ENCODE results near the gene ZBTB24.

ZBTB24 gene

DNA sequence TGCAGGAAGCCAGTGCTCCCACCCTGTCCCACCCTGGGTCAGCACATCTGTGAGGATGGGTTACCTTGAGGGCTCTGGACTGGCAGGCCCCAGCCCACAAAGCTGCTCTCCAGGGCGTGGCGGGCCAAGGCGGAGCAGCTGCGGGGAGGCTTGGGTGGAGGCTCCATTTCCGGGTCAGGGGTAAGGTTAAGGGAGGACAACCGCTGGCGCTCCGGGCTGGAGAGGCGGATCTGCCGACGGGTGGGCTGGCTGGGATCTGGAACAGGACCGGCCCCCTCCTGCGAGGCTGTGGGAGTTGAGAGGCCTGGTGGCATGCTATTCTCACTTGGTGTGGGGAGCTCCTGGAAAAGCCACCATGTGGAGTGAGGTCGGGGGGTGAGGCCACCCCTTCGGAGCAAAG, 36.9 kb downstream of the ZBTB24 start:
- H3K27me3 ChIP-seq (ENCODE audit: control insufficient read depth, insufficient read depth, low read length), result no peaks in the 10 kb centered on the region
- no peak overlapping the region for H3K9ac ChIP-seq (ENCODE audit: low read depth, low read length)
- H3K36me3 ChIP-seq (ENCODE audit: control insufficient read depth, insufficient read depth, low read length), result peaks cover 54% of the 10 kb centered on the region
- no peak overlapping the region for H3K4me3 ChIP-seq (ENCODE audit: low read depth, low read length)
- H3K9me3 ChIP-seq (ENCODE audit: control insufficient read depth, insufficient read depth, low read length), result no peaks in the 10 kb centered on the region
- H3K4me1 ChIP-seq (ENCODE audit: control insufficient read depth, insufficient read depth, low read length), result peaks cover 5% of the 10 kb centered on the region

GRCh38 chr6:109445382-109445781, 37.6 kb downstream of the ZBTB24 start:
- Histone ChIP-seq H3K9ac (ENCODE audit: low read depth, low read length) (no peak overlapping the region), H3K9me3 (ENCODE audit: control insufficient read depth, insufficient read depth, low read length) (no peaks in the 10 kb centered on the region), H3K36me3 (ENCODE audit: control insufficient read depth, insufficient read depth, low read length) (peaks cover 54% of the 10 kb centered on the region), H3K4me3 (ENCODE audit: low read depth, low read length) (no peak overlapping the region), H3K27me3 (ENCODE audit: control insufficient read depth, insufficient read depth, low read length) (no peaks in the 10 kb centered on the region), H3K4me1 (ENCODE audit: control insufficient read depth, insufficient read depth, low read length) (peaks cover 5% of the 10 kb centered on the region)

DNA sequence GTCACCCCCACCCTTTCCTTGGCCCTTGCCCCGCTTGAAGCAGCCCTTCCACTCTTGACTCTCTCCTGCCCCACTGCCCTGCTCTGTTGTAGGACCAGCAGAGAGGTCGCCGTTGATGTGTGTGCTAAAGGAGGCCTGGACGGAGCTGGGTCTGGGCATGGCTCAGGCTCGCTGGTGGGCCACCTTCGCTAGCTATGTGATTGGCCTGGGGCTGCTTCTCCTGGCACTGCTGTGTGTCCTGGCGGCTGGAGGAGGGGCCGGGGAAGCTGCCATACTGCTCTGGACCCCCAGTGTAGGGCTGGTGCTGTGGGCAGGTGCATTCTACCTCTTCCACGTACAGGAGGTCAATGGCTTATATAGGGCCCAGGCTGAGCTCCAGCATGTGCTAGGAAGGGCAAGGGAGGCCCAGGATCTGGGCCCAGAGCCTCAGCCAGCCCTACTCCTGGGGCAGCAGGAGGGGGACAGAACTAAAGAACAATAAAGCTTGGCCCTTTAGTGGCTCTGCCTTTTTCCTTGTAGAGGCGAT, 39.5 kb downstream of the ZBTB24 start:
- peaks cover 6% of the 10 kb centered on the region for H3K27me3 ChIP-seq (ENCODE audit: control insufficient read depth, insufficient read depth, low read length)
- H3K36me3 ChIP-seq (ENCODE audit: control insufficient read depth, insufficient read depth, low read length), result peaks cover 43% of the 10 kb centered on the region
- no peak overlapping the region for H3K9ac ChIP-seq (ENCODE audit: low read depth, low read length)
- peaks cover 7% of the 10 kb centered on the region for H3K4me1 ChIP-seq (ENCODE audit: control insufficient read depth, insufficient read depth, low read length)
- no peak overlapping the region for H3K4me3 ChIP-seq (ENCODE audit: low read depth, low read length)
- H3K9me3 ChIP-seq (ENCODE audit: control insufficient read depth, insufficient read depth, low read length), result no peaks in the 10 kb centered on the region

DNA sequence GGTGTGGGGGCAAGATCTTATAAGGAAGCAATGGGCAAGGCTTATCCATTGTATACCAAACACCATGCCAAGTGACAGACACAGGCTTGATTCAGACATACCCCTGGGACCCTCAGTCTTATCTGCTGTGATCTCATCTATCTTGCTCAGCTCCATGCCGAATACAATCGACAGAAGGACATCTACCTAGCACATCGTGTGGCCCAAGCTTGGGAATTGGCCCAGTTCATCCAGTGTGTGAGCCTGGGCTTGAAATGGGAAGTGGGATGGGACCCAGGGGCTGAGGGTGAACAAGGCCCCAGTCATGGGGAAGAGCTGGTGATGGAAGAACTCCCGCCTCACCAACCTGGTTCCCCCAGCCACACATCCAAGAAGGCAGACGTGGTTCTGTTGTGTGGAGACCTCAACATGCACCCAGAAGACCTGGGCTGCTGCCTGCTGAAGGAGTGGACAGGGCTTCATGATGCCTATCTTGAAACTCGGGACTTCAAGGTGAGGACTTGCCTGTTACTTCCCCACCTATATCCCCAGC, 40.6 kb downstream of the ZBTB24 start:
- no peaks in the 10 kb centered on the region for H3K9me3 ChIP-seq (ENCODE audit: control insufficient read depth, insufficient read depth, low read length)
- H3K36me3 ChIP-seq (ENCODE audit: control insufficient read depth, insufficient read depth, low read length), result peaks cover 41% of the 10 kb centered on the region
- H3K27me3 ChIP-seq (ENCODE audit: control insufficient read depth, insufficient read depth, low read length), result peaks cover 6% of the 10 kb centered on the region
- H3K9ac ChIP-seq (ENCODE audit: low read depth, low read length), result no peak overlapping the region
- H3K4me1 ChIP-seq (ENCODE audit: control insufficient read depth, insufficient read depth, low read length), result peaks cover 7% of the 10 kb centered on the region
- no peak overlapping the region for H3K4me3 ChIP-seq (ENCODE audit: low read depth, low read length)

DNA sequence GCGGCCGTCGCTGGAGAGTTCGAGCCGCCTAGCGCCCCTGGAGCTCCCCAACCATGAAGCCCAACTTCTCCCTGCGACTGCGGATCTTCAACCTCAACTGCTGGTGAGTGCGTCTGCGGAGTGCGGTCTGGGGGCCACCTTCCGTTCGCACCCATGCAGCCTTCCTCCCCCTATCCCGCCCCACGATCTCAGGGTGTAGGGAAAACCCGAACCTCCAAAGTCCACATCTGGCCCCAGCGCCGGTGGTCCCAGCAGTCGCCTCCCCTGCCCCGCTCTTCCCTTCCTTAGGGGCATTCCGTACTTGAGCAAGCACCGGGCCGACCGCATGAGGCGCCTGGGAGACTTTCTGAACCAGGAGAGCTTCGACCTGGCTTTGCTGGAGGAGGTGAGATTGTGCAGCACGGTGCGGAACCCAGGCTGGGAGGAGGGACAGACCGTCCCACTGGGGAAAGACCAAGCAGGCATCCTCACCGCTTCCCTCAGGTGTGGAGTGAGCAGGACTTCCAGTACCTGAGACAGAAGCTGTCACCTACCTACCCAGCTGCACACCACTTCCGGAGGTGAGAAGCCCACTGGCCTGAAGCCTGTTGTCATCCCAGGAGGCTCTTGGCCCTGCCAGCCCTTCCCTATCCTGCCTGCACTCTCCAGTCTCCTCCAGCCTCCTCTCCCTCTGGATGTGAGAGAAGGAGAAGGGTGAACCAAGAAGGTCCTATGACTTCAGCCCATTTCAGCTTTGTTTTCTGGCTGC, 41.8 kb downstream of the ZBTB24 start:
- Histone ChIP-seq H3K27me3 (ENCODE audit: control insufficient read depth, insufficient read depth, low read length) (peaks cover 6% of the 10 kb centered on the region), H3K36me3 (ENCODE audit: control insufficient read depth, insufficient read depth, low read length) (peaks cover 32% of the 10 kb centered on the region), H3K4me1 (ENCODE audit: control insufficient read depth, insufficient read depth, low read length) (peaks cover 7% of the 10 kb centered on the region)

DNA sequence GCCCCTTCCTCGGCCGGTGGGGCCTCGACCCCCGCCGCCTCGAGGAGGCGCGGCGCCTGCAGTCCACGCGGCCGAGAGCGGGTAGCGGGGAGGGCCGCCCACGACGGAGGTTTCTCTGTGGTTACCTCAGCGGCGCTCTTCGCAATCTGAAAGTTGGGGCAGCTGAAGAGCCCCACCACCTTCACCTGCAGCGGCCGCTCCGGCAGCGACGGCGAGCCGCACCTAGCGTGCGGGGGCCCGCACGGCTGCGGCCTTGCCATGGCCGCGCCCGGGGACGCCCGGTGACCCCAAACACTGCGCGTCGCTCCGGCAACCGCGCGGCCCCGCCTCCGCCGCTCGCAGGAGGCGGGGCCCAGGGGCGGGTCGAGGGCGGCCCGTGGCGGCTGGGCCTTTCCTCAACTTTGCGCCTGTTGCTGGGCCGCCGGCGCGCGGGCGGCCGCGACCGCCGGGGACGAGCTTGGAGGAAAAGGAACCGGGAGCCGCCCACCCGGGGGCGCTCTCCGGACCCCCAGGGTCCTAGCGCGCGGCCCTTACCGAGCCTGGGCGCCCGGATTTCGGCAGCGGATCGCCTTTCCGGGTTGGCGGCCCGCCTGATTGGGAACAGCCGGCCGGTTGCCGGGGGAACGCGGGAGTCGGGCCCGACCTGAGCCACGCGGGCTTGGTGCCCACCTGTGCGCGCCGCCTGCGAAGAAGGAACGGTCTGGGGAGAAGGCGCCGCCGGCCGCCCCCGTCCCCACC, 42.5 kb downstream of the ZBTB24 start, which contains the start of the genes PPIL6 and SMPD2:
PPIL6 (minus strand) TSS at position 298 of the 738 bp plus-strand sequence; CDS start at position 260, 38 bp downstream.
SMPD2 (plus strand) TSS at position 394 of the 738 bp plus-strand sequence. CDS start 398 bp downstream, outside the sequence.
- Histone ChIP-seq H3K9me3 (ENCODE audit: control insufficient read depth, insufficient read depth, low read length) (no peaks in the 10 kb centered on the region), H3K4me3 (ENCODE audit: low read depth, low read length) (peak within 1 kb of the TSS; percentile 91), H3K4me1 (ENCODE audit: control insufficient read depth, insufficient read depth, low read length) (peaks cover 7% of the 10 kb centered on the region), H3K9ac (ENCODE audit: low read depth, low read length) (peak within 1 kb of the TSS; percentile 81), H3K36me3 (ENCODE audit: control insufficient read depth, insufficient read depth, low read length) (peaks cover 26% of the 10 kb centered on the region), H3K27me3 (ENCODE audit: control insufficient read depth, insufficient read depth, low read length) (peaks cover 6% of the 10 kb centered on the region)

More for the DNA sequence above, 41.8 kb downstream of the ZBTB24 start:
- H3K4me3 ChIP-seq (ENCODE audit: low read depth, low read length), result peak overlapping the region; percentile 91
- peak overlapping the region; percentile 81 for H3K9ac ChIP-seq (ENCODE audit: low read depth, low read length)
- H3K9me3 ChIP-seq (ENCODE audit: control insufficient read depth, insufficient read depth, low read length), result no peaks in the 10 kb centered on the region

DNA sequence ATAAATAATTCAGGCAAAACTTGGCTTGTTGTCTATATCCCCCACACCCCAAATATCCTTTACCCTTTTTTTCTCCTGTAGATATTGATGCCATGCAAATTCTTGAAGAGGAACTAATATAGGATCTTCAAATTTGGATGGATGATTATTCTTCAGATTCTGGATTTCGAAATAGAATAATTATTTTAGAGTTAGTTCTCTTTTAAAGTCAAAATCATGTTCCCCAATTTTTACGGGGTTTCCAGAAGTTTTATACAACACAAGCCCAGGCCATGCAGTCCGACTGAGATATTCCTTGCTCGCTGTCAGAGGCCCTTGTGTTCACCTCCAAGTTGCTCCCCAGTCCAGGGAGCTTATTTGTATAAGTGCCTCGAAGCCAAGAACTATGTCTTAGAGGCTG, 47.0 kb downstream of the ZBTB24 start:
- H3K27me3 ChIP-seq (ENCODE audit: control insufficient read depth, insufficient read depth, low read length), result peaks cover 6% of the 10 kb centered on the region
- no peak overlapping the region for H3K9ac ChIP-seq (ENCODE audit: low read depth, low read length)
- no peaks in the 10 kb centered on the region for H3K36me3 ChIP-seq (ENCODE audit: control insufficient read depth, insufficient read depth, low read length)
- peaks cover 2% of the 10 kb centered on the region for H3K4me1 ChIP-seq (ENCODE audit: control insufficient read depth, insufficient read depth, low read length)
- H3K4me3 ChIP-seq (ENCODE audit: low read depth, low read length), result no peak overlapping the region
- H3K9me3 ChIP-seq (ENCODE audit: control insufficient read depth, insufficient read depth, low read length), result no peaks in the 10 kb centered on the region

DNA sequence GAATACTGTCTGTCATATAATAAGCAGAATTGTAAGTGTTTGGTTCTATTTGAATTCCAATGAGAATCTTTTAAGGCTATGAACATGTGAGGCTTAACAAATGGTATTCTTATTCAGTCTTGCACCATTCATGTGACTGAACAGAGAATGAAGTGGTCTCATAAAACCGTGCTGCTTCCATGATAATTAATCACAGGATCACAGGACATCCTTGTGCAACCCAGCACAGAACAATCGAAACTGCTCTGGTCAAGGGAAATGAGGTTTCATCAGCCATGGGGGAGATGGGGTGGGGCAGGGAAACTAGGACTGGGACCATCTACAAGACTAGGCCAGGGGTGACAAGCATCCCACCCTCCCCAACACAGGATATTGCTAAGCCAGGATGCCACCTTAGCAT, 48.6 kb downstream of the ZBTB24 start:
- no peaks in the 10 kb centered on the region for H3K36me3 ChIP-seq (ENCODE audit: control insufficient read depth, insufficient read depth, low read length)
- H3K9ac ChIP-seq (ENCODE audit: low read depth, low read length), result no peak overlapping the region
- no peak overlapping the region for H3K4me3 ChIP-seq (ENCODE audit: low read depth, low read length)
- no peaks in the 10 kb centered on the region for H3K9me3 ChIP-seq (ENCODE audit: control insufficient read depth, insufficient read depth, low read length)
- no peaks in the 10 kb centered on the region for H3K4me1 ChIP-seq (ENCODE audit: control insufficient read depth, insufficient read depth, low read length)
- H3K27me3 ChIP-seq (ENCODE audit: control insufficient read depth, insufficient read depth, low read length), result peaks cover 3% of the 10 kb centered on the region

DNA sequence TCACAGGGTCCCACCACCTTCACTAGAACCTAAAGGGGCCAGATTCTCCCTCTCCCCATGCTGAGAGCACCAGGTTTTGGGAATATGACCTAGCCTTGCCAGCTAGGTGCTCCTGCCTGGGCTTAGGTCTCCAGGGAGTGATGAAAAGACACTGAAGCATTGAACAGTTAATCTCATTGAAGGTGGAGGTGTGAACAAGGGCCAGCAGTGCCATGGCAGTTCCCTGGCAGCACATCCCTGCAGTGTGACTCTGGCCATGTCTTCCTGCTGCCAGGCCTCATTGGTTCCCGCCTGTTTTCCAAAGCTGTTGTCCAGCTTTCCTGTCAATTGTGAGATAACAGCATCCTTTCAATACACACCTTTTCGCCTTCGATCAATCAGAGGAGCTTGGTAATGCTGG, 53.5 kb downstream of the ZBTB24 start:
- H3K9me3 ChIP-seq (ENCODE audit: control insufficient read depth, insufficient read depth, low read length), result no peaks in the 10 kb centered on the region
- no peak overlapping the region for H3K9ac ChIP-seq (ENCODE audit: low read depth, low read length)
- no peak overlapping the region for H3K4me3 ChIP-seq (ENCODE audit: low read depth, low read length)
- no peaks in the 10 kb centered on the region for H3K36me3 ChIP-seq (ENCODE audit: control insufficient read depth, insufficient read depth, low read length)
- no peaks in the 10 kb centered on the region for H3K27me3 ChIP-seq (ENCODE audit: control insufficient read depth, insufficient read depth, low read length)
- H3K4me1 ChIP-seq (ENCODE audit: control insufficient read depth, insufficient read depth, low read length), result no peaks in the 10 kb centered on the region

DNA sequence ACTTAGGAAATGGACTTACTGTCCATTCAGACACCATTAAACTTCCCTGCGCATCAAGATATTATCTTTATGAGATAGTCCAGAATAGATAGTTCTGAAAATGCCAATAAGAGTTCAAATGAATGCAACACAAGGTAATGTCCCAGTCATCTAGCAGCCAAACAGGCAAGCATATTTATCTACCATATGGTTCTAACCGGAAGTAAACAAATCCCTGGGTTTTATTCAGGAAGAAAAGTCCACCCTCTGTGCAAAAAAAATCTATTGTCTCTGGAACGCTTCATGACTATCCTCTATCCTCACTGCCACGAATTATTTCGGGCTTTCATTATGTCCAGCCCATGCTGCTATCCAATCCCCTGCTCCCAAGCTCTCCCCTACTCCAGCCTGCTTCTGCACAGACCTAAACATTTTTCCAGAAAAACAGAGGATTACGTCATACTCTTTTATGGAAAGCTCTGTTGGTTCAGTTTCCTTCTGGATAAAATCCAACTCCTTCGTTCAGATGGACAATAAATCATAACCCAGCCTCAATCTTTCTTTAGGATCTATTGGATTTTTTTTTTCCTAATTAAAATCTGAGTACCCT, 54.0 kb downstream of the ZBTB24 start:
- no peak overlapping the region for H3K4me3 ChIP-seq (ENCODE audit: low read depth, low read length)

DNA sequence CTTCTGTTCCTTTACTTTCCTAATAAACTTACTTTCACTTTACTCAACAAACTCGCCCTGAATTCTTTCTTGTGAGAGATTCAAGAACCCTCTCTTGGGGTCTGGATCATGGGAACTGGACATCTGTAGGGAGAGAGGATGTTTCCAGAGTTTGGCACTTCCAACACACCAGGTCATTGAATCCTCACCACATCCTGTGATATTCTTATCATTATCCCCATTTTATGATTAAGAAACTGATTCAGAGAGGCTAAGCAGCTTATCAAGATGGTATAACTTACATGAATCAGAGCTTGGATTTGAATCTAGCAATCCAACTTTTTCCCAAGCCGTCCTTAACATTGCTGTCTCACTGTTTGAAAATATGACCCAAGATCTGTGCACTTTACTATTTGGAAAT, 58.1 kb downstream of the ZBTB24 start:
- Histone ChIP-seq H3K9ac (ENCODE audit: low read depth, low read length) (no peak overlapping the region), H3K9me3 (ENCODE audit: control insufficient read depth, insufficient read depth, low read length) (no peaks in the 10 kb centered on the region), H3K4me1 (ENCODE audit: control insufficient read depth, insufficient read depth, low read length) (no peaks in the 10 kb centered on the region), H3K4me3 (ENCODE audit: low read depth, low read length) (no peak overlapping the region), H3K27me3 (ENCODE audit: control insufficient read depth, insufficient read depth, low read length) (no peaks in the 10 kb centered on the region), H3K36me3 (ENCODE audit: control insufficient read depth, insufficient read depth, low read length) (no peaks in the 10 kb centered on the region)

More for the DNA sequence above, 54.0 kb downstream of the ZBTB24 start:
- no peaks in the 10 kb centered on the region for H3K4me1 ChIP-seq (ENCODE audit: control insufficient read depth, insufficient read depth, low read length)
- no peaks in the 10 kb centered on the region for H3K9me3 ChIP-seq (ENCODE audit: control insufficient read depth, insufficient read depth, low read length)
- H3K36me3 ChIP-seq (ENCODE audit: control insufficient read depth, insufficient read depth, low read length), result no peaks in the 10 kb centered on the region
- H3K27me3 ChIP-seq (ENCODE audit: control insufficient read depth, insufficient read depth, low read length), result no peaks in the 10 kb centered on the region
- H3K9ac ChIP-seq (ENCODE audit: low read depth, low read length), result no peak overlapping the region

All from iPS-15b (cell line).